Esophagus (tissue), 2 donors: ENCODE data around the gene LRRN3. TPM values are rescaled to one million over a fixed set of nuclear protein-coding genes. Genes with fewer than 3 reads are reported as not detected.

ENCODE experiments used
- H3K27ac ChIP-seq, 2 donors: one replicate each; pipeline ENCODE4 v1.5.1; 2013; ENCODE audit warnings: low read depth in 2 of 2, mild to moderate bottlenecking in 2 of 2, inconsistent platforms in 1 of 2, low read length in 1 of 2, moderate library complexity in 1 of 2
- H3K27me3 ChIP-seq, 2 donors: one replicate each; pipeline ENCODE4 v1.6.1; 2013; ENCODE audit warnings: low read length in 2 of 2, control low read depth in 1 of 2, mild to moderate bottlenecking in 1 of 2; ENCODE audit not compliant: insufficient read depth in 2 of 2, control insufficient read depth in 1 of 2
- H3K36me3 ChIP-seq, 2 donors: one replicate each; pipeline ENCODE4 v1.6.1; 2013; ENCODE audit warnings: low read length in 1 of 2; ENCODE audit not compliant: control insufficient read depth in 2 of 2, insufficient read depth in 2 of 2
- H3K4me1 ChIP-seq, 2 donors: one replicate each; pipeline ENCODE4 v1.6.1; 2013; ENCODE audit warnings: low read length in 1 of 2; ENCODE audit not compliant: control insufficient read depth in 2 of 2, insufficient read depth in 2 of 2
- H3K4me3 ChIP-seq, 2 donors: one replicate each; pipeline ENCODE4 v1.5.1; 2013; ENCODE audit warnings: low read length in 2 of 2, mild to moderate bottlenecking in 2 of 2, low read depth in 1 of 2, moderate library complexity in 1 of 2
- H3K9me3 ChIP-seq, 2 donors: one replicate each; pipeline ENCODE4 v1.6.1; 2013; ENCODE audit warnings: mild to moderate bottlenecking in 2 of 2, low read depth in 1 of 2, low read length in 1 of 2, moderate library complexity in 1 of 2; ENCODE audit not compliant: control insufficient read depth in 2 of 2, insufficient read depth in 1 of 2
- WGBS, 2 donors: extraction: QIAGEN DNeasy Blood & Tissue Kit; methylation state at CpG; one replicate each; pipeline ENCODE4 v1.1.7; 2013; 5-methylcytosine and 5-hydroxymethylcytosine counted together
- polyA plus RNA-seq, 2 donors: library from polyadenylated mRNA; stranded (reverse); fragments of 200-250 nt; gene quantifications; one replicate each; pipeline ENCODE4 v1.2.3, GENCODE V29; 2013
- donor health status: healthy with polysubstance abuse.
- donor health status: Bipolar disorder and iron deficiency.

The LRRN3 gene
- polyA plus RNA-seq, 2 donors = 0.06 to 0.12 TPM

DNA sequence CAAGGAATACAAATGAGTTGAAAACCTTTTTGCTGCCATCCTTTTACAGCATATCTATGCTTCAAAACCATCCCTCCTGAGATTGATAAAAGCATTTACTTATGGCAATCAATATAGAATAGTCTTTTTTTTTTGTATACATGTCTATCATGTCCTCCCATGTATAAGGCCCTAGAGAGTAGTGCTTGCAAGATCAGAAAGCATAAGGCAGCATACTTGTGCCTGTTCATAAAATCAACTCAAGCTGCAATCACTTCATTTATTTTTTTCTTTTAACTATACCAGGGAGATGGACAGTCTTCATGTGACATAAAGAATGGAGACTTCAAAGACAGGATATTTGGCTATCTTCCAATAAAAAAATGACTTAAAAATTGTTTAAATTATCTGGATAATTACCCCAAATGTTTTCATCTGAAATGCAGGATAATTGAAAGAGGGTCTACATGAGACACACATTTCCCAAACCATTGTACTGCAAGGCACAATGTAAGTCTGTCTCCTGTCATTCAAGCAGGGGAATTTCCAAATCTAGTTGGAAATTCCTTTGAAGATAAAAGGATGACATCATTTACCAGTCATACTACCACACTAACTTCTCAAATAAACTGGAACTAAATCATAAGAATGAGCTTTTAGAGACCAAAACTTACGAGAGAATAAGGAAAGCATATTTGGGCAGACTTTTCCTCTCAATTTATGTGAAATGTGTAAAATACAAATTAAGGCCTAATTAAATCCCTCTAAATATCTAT is 22.5 kb downstream of the LRRN3 start:
- Histone ChIP-seq H3K27me3 (no peaks in the 10 kb centered on the region), H3K4me3 (no peak overlapping the region), H3K36me3 (no peaks in the 10 kb centered on the region), H3K27ac (no peak overlapping the region), H3K4me1 (no peaks in the 10 kb centered on the region), H3K9me3 (no peaks in the 10 kb centered on the region)
- WGBS, 2 donors = 30 to 54% methylated on average over 1 of the region's 1 CpG

DNA sequence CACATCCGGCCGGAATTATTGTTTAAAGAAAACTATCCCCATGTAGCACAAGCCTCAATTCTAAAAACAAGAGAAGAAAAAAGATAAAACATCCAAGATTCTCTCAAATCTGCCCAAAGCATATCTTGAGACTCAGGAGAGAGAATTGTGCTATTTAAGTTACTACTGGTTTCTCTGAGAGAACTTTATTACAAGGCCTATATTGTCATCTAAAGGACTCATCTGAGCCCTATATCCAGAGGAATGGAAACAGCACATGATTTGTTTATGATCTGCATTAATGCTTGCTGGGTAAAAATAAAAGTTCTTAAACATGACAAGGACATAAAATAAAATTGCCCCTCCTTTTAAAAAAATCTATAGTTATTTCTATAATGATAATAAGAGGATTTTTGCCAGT is 25.0 kb downstream of the LRRN3 start:
- WGBS, 2 donors = 96 to 99% methylated on average over 2 of the region's 2 CpGs
- Histone ChIP-seq H3K36me3 (no peaks in the 10 kb centered on the region), H3K9me3 (no peaks in the 10 kb centered on the region), H3K27me3 (no peaks in the 10 kb centered on the region), H3K4me1 (no peaks in the 10 kb centered on the region), H3K27ac (no peak overlapping the region), H3K4me3 (no peak overlapping the region)

DNA sequence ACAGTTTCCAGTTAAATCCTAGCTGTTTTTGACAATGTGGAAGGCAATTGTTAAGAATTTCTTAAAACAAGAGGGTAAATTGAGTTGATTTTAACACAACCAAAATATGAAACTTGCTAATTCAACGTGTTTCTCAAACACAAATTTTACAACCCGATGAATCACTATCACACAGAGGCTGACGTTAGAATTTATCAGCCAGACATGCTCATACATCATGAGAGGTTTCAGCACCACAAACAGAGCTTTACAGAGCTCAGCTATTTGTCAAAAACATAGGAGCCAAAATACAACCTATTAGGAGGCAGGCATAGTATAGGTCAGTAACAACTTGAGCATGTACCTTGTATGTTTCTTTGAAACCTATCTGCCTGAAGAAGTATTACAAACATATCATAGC is 36.1 kb downstream of the LRRN3 start:
- no peak overlapping the region for H3K27ac ChIP-seq
- H3K4me1 ChIP-seq = no peaks in the 10 kb centered on the region
- H3K9me3 ChIP-seq = no peaks in the 10 kb centered on the region
- no peaks in the 10 kb centered on the region for H3K36me3 ChIP-seq
- H3K4me3 ChIP-seq = no peak overlapping the region
- WGBS, 2 donors = 30% methylated on average over 3 of the region's 3 CpGs
- H3K27me3 ChIP-seq = no peaks in the 10 kb centered on the region

DNA sequence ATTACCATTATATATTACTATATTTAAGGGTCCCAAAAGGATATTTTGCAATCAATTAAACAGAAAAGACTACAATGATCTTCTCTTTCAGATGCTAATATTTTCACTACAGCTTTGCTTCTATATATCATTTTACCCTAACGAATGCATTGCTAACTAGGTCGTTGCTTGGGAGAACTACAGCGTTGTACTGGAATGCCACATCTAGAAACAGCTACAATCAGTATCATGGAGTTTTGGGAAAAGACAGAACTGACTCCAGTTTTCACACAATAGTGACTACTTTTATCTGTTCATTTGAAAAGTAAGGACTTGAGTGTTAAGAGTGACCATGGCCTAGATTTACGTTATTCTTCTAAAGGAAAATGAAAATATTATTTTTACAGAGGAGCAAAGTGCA is 38.5 kb downstream of the LRRN3 start:
- Histone ChIP-seq H3K27ac (no peak overlapping the region), H3K36me3 (no peaks in the 10 kb centered on the region), H3K27me3 (no peaks in the 10 kb centered on the region), H3K4me1 (no peaks in the 10 kb centered on the region), H3K4me3 (no peak overlapping the region), H3K9me3 (no peaks in the 10 kb centered on the region)
- 95 to 98% methylated on average over 4 of the region's 4 CpGs for WGBS, 2 donors

DNA sequence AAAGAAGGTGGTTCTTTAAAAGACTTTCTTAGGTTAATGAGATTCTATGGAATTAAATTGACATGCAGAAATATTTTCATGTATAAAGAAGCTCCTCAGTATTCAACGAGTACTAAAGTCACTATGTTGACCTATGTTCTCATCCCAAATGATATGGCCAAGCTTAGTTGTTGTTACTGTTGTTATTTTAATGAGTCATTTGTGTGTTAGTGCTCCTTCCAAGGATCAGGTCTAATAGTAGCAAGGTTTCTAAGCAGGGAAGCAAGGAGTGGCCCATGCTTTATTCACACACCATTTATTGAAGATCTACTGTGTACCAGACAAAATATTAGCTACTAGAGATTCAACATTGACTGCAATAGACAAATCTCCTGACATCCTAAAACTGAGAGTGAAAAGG is 41.9 kb downstream of the LRRN3 start:
- WGBS, 2 donors = 81 to 83% methylated on average over 1 of the region's 1 CpG
- Histone ChIP-seq H3K9me3 (no peaks in the 10 kb centered on the region), H3K4me3 (no peak overlapping the region), H3K27me3 (no peaks in the 10 kb centered on the region), H3K27ac (no peak overlapping the region), H3K36me3 (no peaks in the 10 kb centered on the region), H3K4me1 (peaks cover 0 to 2% of the 10 kb centered on the region in 2 donors)

DNA sequence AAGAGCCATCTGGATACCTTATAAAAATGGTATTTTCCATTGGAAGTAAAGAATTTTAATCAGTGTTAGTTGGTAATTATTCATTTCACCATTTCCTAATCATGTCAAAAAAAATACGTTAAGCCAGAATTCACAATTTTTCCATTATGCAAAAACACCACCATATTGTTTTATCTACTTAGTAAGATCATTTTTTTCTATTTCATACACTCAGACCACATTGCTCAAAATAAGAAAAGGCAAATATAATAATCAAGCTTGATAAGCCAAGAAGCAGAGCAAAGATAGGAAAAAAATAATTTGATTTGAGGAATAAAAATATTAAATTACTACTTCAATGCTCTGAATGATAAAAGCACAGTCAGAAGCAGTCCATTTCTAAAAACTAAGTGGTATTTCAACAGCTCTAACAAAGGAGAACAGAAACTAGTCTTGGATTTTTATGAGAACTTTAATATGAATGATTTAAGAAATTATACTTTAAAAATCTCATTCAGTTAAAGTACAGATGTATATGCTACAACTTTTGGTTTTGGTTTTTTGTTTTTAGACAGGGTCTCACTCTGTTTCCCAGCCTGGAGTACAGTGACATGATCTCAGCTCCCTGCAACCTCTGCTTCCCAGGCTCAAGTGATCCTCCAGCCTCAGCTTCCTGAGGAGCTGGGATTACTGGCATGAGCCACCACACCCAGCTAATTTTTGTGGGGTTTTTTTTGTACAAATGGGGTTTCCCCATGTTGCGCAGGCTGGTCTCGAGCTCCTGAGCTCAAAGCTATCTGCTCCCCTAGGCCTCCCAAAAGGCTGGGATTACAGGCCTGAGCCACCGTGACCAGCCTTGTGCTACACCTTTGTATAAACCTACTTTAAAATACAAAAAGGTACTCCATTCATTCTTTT is 46.6 kb downstream of the LRRN3 start:
- peaks cover 0 to 3% of the 10 kb centered on the region in 2 donors for H3K4me1 ChIP-seq
- WGBS, 2 donors = 48 to 63% methylated on average over 4 of the region's 4 CpGs
- no peaks in the 10 kb centered on the region for H3K36me3 ChIP-seq
- H3K9me3 ChIP-seq = no peaks in the 10 kb centered on the region
- H3K4me3 ChIP-seq = no peak overlapping the region
- no peaks in the 10 kb centered on the region for H3K27me3 ChIP-seq
- no peak overlapping the region for H3K27ac ChIP-seq

DNA sequence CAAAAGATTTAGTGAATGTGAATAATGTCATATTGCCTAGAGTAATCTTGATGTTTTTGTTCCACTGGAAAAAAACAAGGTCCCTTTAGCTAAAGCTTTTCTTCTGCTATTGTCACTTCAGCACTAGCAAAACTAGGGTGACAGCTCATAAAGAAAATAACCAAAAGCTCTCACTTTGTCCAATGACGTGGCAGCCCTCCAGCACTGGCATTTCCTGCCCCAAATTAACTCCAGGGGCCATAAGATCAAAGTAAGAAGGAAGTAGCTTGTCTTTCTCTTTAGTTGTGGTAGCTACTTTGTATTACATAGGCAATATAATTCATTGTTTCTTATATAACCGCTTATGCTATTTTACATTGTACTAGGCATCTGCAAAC is 47.3 kb downstream of the LRRN3 start:
- WGBS, 2 donors = 28 to 38% methylated on average over 2 of the region's 2 CpGs
- Histone ChIP-seq H3K27ac (no peak overlapping the region), H3K27me3 (no peaks in the 10 kb centered on the region), H3K4me3 (no peak overlapping the region), H3K9me3 (no peaks in the 10 kb centered on the region), H3K36me3 (no peaks in the 10 kb centered on the region), H3K4me1 (peaks cover 0 to 3% of the 10 kb centered on the region in 2 donors)

DNA sequence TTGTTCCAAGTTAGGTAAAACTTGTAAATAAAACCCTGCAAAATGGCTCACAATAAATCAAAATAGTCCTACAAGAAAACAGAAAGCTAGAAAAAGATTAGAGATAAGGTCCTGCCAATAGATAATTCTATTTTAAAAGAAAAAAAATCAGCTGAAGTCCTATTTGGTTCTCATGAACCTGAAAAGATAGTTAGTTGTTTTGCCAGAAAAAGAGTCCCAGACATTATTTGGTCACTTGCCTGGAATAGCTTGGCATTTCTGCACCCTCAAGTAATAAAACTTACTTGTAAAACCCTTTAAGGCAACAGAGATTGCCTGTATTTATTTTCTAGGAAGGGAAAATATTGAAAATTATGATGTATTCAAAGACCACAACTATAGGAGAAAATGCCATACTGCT is 47.7 kb downstream of the LRRN3 start:
- Histone ChIP-seq H3K4me1 (peaks cover 0 to 3% of the 10 kb centered on the region in 2 donors), H3K4me3 (no peak overlapping the region), H3K9me3 (no peaks in the 10 kb centered on the region), H3K27ac (no peak overlapping the region), H3K36me3 (no peaks in the 10 kb centered on the region), H3K27me3 (no peaks in the 10 kb centered on the region)

DNA sequence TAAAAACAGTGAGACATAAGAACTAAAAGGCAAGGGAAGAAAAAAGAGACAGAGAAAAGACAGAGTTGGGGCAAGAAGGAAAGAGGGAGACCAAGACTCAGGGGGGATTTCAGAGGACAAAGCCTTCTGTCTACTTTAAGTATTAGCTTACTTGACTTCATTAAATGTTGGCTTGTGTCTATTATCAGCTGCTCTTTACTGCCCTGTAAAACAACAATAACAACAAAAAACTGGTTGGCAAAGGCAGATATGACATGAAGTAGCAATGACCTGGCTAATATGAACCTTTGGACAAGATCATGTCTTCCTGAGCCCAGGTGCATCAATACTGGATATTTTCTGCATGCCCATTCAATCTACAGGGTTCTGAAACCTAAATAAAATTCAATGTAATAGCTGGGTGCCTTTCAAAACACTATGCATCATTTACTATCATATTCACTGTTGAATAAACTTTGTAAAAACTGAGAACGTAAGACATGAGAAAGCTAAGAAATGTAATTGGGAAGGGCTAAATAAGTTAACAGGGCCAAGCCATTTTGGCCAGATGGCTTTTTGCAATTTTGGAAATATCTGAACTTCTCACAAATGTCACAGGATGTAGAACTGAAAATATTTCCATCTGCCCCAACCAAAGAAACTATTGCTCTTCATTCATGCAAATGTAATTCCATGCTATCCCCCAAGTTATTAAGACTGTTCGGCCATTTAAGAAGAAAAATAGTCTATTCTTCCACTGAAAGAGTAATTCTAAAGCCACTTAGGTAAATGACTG is 49.4 kb downstream of the LRRN3 start:
- no peaks in the 10 kb centered on the region for H3K27me3 ChIP-seq
- H3K4me1 ChIP-seq = peaks cover 0 to 3% of the 10 kb centered on the region in 2 donors
- no peak overlapping the region for H3K4me3 ChIP-seq
- H3K27ac ChIP-seq = no peak overlapping the region
- no peaks in the 10 kb centered on the region for H3K36me3 ChIP-seq
- WGBS, 2 donors = 84 to 89% methylated on average over 2 of the region's 2 CpGs
- H3K9me3 ChIP-seq = no peaks in the 10 kb centered on the region
